22Rv1 (cell line): ENCODE results near the gene NDRG2.

Experiments
- H3K27ac ChIP-seq: fragments of 450-650 bp; 2 replicates; pipeline ENCODE4 v1.5.1; 2017
- CTCF ChIP-seq: fragments of 450-650 bp; IDR thresholded peaks from 2 replicates; pipeline ENCODE4 v1.5.1; 2017; ENCODE audit warnings: mild to moderate bottlenecking
- ZFX ChIP-seq: fragments of 450-650 bp; IDR thresholded peaks from 2 replicates; pipeline ENCODE4 v1.6.1; 2017; ENCODE audit warnings: antibody characterized with exemption, borderline replicate concordance

Gene NDRG2

GRCh38 chr14:20973501-20973900 is 51.4 kb downstream of the NDRG2 start:
- H3K27ac ChIP-seq = no peak overlapping the region
- no peak for TF ChIP-seq ZFX
- TF ChIP-seq CTCF = no peak

GRCh38 chr14:20971705-20972021 is 53.2 kb downstream of the NDRG2 start:
- H3K27ac ChIP-seq = no peak overlapping the region
- no peak for TF ChIP-seq ZFX
- no peak for TF ChIP-seq CTCF

- TF ChIP-seq ZFX = no peak
- TF ChIP-seq CTCF = peak; percentile 99
- H3K27ac ChIP-seq = peak overlapping the region; percentile 26; the same call in 1 of the 2 replicates
These were observed 53.7 kb downstream of the NDRG2 start for GRCh38 chr14:20970983-20971704.

GRCh38 chr14:20970647-20970982 is 54.2 kb downstream of the NDRG2 start:
- TF ChIP-seq CTCF (no peak), ZFX (no peak)

GRCh38 chr14:20969336-20969735 is 55.5 kb downstream of the NDRG2 start:
- H3K27ac ChIP-seq = no peak overlapping the region
- TF ChIP-seq CTCF (no peak), ZFX (no peak)

More at GRCh38 chr14:20970647-20970982, 54.2 kb downstream of the NDRG2 start:
- H3K27ac ChIP-seq = no peak overlapping the region; the same call in 1 of the 2 replicates
